Liver (tissue), 9 donors: Measurements from ENCODE around the gene LEAP2. TPM values are rescaled to one million over a fixed set of nuclear protein-coding genes. Genes with fewer than 3 reads are reported as not detected.

Experiments used
- DNase-seq: peaks from one replicate; pipeline ENCODE4 v3.0.0-alpha.2; 2017; ENCODE audit warnings: low spot score
- H3K27ac ChIP-seq, 2 donors: one replicate each; pipeline ENCODE4 v1.7.0; 2013; ENCODE audit warnings: inconsistent platforms in 2 of 2, low read length in 2 of 2, control low read depth in 1 of 2, low read depth in 1 of 2, mild to moderate bottlenecking in 1 of 2
- H3K27me3 ChIP-seq, 4 donors: one replicate each; pipeline versions ENCODE4 v1.6.1 to v1.7.0; 2013; ENCODE audit warnings: low read length in 3 of 4, inconsistent platforms in 1 of 4, mild to moderate bottlenecking in 1 of 4, moderate library complexity in 1 of 4; ENCODE audit not compliant: control insufficient read depth in 4 of 4, insufficient read depth in 4 of 4
- H3K36me3 ChIP-seq, 4 donors: one replicate each; pipeline versions ENCODE4 v1.6.1 to v1.7.0; 2013; ENCODE audit warnings: low read length in 3 of 4, mild to moderate bottlenecking in 3 of 4, low read depth in 1 of 4, moderate library complexity in 1 of 4; ENCODE audit not compliant: control insufficient read depth in 4 of 4, insufficient read depth in 3 of 4
- H3K4me1 ChIP-seq, 4 donors: one replicate each; pipeline versions ENCODE4 v1.6.1 to v1.7.0; 2013; ENCODE audit warnings: low read length in 3 of 4, mild to moderate bottlenecking in 3 of 4, moderate library complexity in 1 of 4; ENCODE audit not compliant: control insufficient read depth in 4 of 4, insufficient read depth in 4 of 4
- H3K4me3 ChIP-seq, 3 donors: one replicate each; pipeline versions ENCODE4 v1.6.1 to v1.7.0; 2013; ENCODE audit warnings: low read length in 3 of 3, control low read depth in 1 of 3, low read depth in 1 of 3, mild to moderate bottlenecking in 1 of 3
- H3K9ac ChIP-seq, 2 donors: one replicate each; pipeline ENCODE4 v1.7.0; 2013; ENCODE audit warnings: low read length in 2 of 2, mild to moderate bottlenecking in 2 of 2, moderate library complexity in 2 of 2, control low read depth in 1 of 2, low read depth in 1 of 2
- H3K9me3 ChIP-seq, 4 donors: one replicate each; pipeline versions ENCODE4 v1.6.1 to v1.7.0; 2013; ENCODE audit warnings: low read length in 3 of 4; ENCODE audit not compliant: control insufficient read depth in 4 of 4
- EGR1 ChIP-seq, 2 donors: IDR thresholded peaks; 2 replicates each; pipeline ENCODE4 v1.6.1; 2016 to 2018; ENCODE audit warnings: antibody characterized with exemption in 2 of 2, low read depth in 2 of 2
- FOXA1 ChIP-seq: IDR thresholded peaks from 2 replicates; pipeline ENCODE4 v1.6.1; 2016; ENCODE audit warnings: antibody characterized with exemption
- FOXA2 ChIP-seq: IDR thresholded peaks from 2 replicates; pipeline ENCODE4 v1.6.1; 2016; ENCODE audit warnings: antibody characterized with exemption
- GABPA ChIP-seq, 2 donors: IDR thresholded peaks in 1 of 2; conservative IDR thresholded peaks in 1 of 2; 2 replicates each; pipeline ENCODE4 v1.6.1; 2016; ENCODE audit warnings: antibody characterized with exemption in 2 of 2, mild to moderate bottlenecking in 1 of 2, moderate library complexity in 1 of 2
- HNF4A ChIP-seq, 2 donors: conservative IDR thresholded peaks; 2 replicates each; pipeline ENCODE4 v1.6.1; 2016; ENCODE audit warnings: antibody characterized with exemption in 2 of 2, mild to moderate bottlenecking in 2 of 2
- HNF4G ChIP-seq: IDR thresholded peaks from 2 replicates; pipeline ENCODE4 v1.6.1; 2016; ENCODE audit warnings: antibody characterized with exemption
- JUND ChIP-seq, 2 donors: IDR thresholded peaks; 2 replicates each; pipeline ENCODE4 v1.6.1; 2016; ENCODE audit warnings: antibody characterized with exemption in 2 of 2
- NR2F2 ChIP-seq: IDR thresholded peaks from 2 replicates; pipeline ENCODE4 v1.6.1; 2016; ENCODE audit warnings: antibody characterized with exemption
- RAD21 ChIP-seq, 2 donors: IDR thresholded peaks; 2 replicates each; pipeline ENCODE4 v1.6.1; 2016; ENCODE audit warnings: antibody characterized with exemption in 2 of 2, mild to moderate bottlenecking in 2 of 2
- REST ChIP-seq: IDR thresholded peaks from 2 replicates; pipeline ENCODE4 v1.6.1; 2016; ENCODE audit warnings: antibody characterized with exemption, mild to moderate bottlenecking
- RXRA ChIP-seq, 2 donors: IDR thresholded peaks; 2 replicates each; pipeline ENCODE4 v1.6.1; 2017 to 2018; ENCODE audit warnings: antibody characterized with exemption in 2 of 2, mild to moderate bottlenecking in 1 of 2
- SP1 ChIP-seq: IDR thresholded peaks from 2 replicates; pipeline ENCODE4 v1.6.1; 2018; ENCODE audit warnings: antibody characterized with exemption, mild to moderate bottlenecking
- TAF1 ChIP-seq: conservative IDR thresholded peaks from 2 replicates; pipeline ENCODE4 v1.6.1; 2016; ENCODE audit warnings: antibody characterized with exemption, mild to moderate bottlenecking
- YY1 ChIP-seq: IDR thresholded peaks from 2 replicates; pipeline ENCODE4 v1.6.1; 2016; ENCODE audit warnings: antibody characterized with exemption, mild to moderate bottlenecking
- ZBTB33 ChIP-seq: IDR thresholded peaks from 2 replicates; pipeline ENCODE4 v1.6.1; 2016; ENCODE audit warnings: antibody characterized with exemption
- WGBS: extraction: QIAGEN DNeasy Blood & Tissue Kit; methylation state at CpG from one replicate; pipeline ENCODE4 v1.1.7; 2013; 5-methylcytosine and 5-hydroxymethylcytosine counted together
- polyA plus RNA-seq, 2 donors: library from polyadenylated mRNA; stranded (reverse) in 1 of 2; unstranded in 1 of 2; fragments of 200-250 nt in 1 of 2; fragments of >200 nt in 1 of 2; fragmentation: Nextera tagmentation in 1 of 2; extraction: Ambion mirVana in 1 of 2; gene quantifications; one replicate each; pipeline versions ENCODE4 v1.2.1 to v1.2.3, GENCODE V29; 2013 to 2015
- total RNA-seq, 2 donors: library from RNA; depleted of rRNA; stranded (reverse); fragments of >200 nt; gene quantifications; one replicate each; pipeline ENCODE4 v1.2.3, GENCODE V29; 2014
- TF ChIP-seq, protein P1 (sequence below): fragments of 150-350 bp; IDR thresholded peaks from 2 replicates; pipeline ENCODE4 v1.5.1; 2017; ENCODE audit warnings: improper control_type of control experiment, low read depth, low read length; ENCODE audit not compliant: missing input control
- TF ChIP-seq, protein P2 (sequence below): IDR thresholded peaks from 2 replicates; pipeline ENCODE4 v1.6.1; 2016; ENCODE audit warnings: antibody characterized with exemption
- TF ChIP-seq, protein P3 (sequence below): IDR thresholded peaks from 2 replicates; pipeline ENCODE4 v1.6.1; 2016; ENCODE audit warnings: antibody characterized with exemption
- donor health status: healthy.
- donor health status: healthy.
- donor health status: healthy.
- donor health status: healthy.
- donor health status: healthy.

Gene LEAP2
- total and polyA plus RNA-seq, 4 donors, result 12.0 to 736 (median 62.4) TPM

DNA sequence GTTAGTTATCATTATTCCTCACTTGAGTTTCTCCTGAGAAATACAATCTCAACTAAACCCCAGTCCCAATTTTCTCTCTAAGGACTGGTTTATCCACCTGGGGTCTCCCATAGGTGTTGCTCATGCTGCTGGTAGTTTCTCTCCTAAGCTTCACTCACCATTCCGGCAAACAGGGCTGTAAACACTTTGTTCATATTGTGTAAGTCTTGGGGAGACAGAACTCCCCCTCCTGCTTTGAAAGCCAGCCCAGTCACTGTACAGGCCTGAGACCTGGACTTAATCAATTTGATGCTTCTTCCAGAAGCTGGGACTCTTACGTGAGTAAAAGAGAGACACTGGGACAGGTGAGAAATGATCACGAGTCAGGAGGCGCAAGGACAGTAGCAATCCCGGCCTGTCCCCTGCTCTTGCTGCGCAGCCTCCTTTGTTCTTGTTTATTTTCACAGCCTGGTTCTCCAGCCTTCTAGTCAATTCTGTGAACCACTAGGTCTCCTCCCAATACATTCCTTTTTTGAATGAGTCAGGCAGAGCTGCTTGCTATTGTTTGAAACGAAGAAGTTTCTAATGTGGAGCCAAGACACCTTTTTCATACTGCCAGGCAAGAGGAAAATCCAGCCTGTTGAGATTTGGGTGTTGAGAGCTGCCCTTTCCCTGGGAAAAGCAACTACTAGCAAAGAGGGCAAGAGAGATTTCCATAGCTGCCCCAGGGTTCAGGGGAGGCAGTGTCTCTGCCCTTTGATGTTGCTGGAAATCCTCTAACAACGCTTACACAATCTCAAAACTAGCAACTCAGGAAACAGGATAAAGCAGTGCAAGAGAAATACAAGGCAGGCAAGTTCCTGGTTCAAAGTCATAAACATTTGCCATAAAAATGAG, 33.8 kb upstream of the LEAP2 start:
- peak; percentile 51 to 54 for TF ChIP-seq RAD21 (IDR thresholded peaks at IDR 0.05)
- TF ChIP-seq HNF4A (conservative IDR thresholded peaks at IDR 0.05), result peak; percentile 88 to 94
- TF ChIP-seq, protein P1, sequence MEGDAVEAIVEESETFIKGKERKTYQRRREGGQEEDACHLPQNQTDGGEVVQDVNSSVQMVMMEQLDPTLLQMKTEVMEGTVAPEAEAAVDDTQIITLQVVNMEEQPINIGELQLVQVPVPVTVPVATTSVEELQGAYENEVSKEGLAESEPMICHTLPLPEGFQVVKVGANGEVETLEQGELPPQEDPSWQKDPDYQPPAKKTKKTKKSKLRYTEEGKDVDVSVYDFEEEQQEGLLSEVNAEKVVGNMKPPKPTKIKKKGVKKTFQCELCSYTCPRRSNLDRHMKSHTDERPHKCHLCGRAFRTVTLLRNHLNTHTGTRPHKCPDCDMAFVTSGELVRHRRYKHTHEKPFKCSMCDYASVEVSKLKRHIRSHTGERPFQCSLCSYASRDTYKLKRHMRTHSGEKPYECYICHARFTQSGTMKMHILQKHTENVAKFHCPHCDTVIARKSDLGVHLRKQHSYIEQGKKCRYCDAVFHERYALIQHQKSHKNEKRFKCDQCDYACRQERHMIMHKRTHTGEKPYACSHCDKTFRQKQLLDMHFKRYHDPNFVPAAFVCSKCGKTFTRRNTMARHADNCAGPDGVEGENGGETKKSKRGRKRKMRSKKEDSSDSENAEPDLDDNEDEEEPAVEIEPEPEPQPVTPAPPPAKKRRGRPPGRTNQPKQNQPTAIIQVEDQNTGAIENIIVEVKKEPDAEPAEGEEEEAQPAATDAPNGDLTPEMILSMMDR, result no peak
- TF ChIP-seq, protein P2, sequence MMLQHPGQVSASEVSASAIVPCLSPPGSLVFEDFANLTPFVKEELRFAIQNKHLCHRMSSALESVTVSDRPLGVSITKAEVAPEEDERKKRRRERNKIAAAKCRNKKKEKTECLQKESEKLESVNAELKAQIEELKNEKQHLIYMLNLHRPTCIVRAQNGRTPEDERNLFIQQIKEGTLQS, result no peak
- TF ChIP-seq GABPA (IDR thresholded peaks at IDR 0.05 in 1 of 2, conservative IDR thresholded peaks at IDR 0.05 in 1 of 2), result peak in 1 of 2 donors; percentile 58
- TF ChIP-seq JUND (IDR thresholded peaks at IDR 0.05), result peak in 1 of 2 donors; percentile 82
- TF ChIP-seq TAF1, result peak; percentile 75
- TF ChIP-seq, protein P3, sequence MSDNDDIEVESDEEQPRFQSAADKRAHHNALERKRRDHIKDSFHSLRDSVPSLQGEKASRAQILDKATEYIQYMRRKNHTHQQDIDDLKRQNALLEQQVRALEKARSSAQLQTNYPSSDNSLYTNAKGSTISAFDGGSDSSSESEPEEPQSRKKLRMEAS, result peak; percentile 91
- TF ChIP-seq HNF4G, result peak; percentile 68
- peak; percentile 88 for TF ChIP-seq REST
- peak; percentile 95 for TF ChIP-seq SP1
- TF ChIP-seq NR2F2, result no peak
- TF ChIP-seq YY1, result peak; percentile 88
- no peak for TF ChIP-seq FOXA1
- peak; percentile 92 to 95 for TF ChIP-seq RXRA (IDR thresholded peaks at IDR 0.05)
- peak; percentile 73 for TF ChIP-seq ZBTB33
- TF ChIP-seq EGR1 (IDR thresholded peaks at IDR 0.05; ENCODE audit: low read depth in 2 of 2), result peak in 1 of 2 donors; percentile 82
- TF ChIP-seq FOXA2, result peak; percentile 61
- peak overlapping the region; percentile 58 to 70 for H3K9ac ChIP-seq
- H3K4me3 ChIP-seq, result no peak overlapping the region
- H3K27ac ChIP-seq, result peak overlapping the region; percentile 91 to 98
- no peaks in the 10 kb centered on the region for H3K36me3 ChIP-seq
- H3K4me1 ChIP-seq, result peaks cover 6 to 42% (median 15%) of the 10 kb centered on the region in 4 donors
- WGBS, result 24% methylated on average over 8 of the region's 8 CpGs
- H3K27me3 ChIP-seq, result no peaks in the 10 kb centered on the region
- DNase-seq, result no peak
- no peaks in the 10 kb centered on the region for H3K9me3 ChIP-seq
